Glomerular visceral epithelial cell (primary cell): ENCODE measurements around the gene NPC1L1.

Experiments used
- DNase-seq: peaks from one replicate; pipeline ENCODE4 v3.0.0-alpha.2; 2016; ENCODE audit errors: extremely low spot score

The NPC1L1 gene, protein sequence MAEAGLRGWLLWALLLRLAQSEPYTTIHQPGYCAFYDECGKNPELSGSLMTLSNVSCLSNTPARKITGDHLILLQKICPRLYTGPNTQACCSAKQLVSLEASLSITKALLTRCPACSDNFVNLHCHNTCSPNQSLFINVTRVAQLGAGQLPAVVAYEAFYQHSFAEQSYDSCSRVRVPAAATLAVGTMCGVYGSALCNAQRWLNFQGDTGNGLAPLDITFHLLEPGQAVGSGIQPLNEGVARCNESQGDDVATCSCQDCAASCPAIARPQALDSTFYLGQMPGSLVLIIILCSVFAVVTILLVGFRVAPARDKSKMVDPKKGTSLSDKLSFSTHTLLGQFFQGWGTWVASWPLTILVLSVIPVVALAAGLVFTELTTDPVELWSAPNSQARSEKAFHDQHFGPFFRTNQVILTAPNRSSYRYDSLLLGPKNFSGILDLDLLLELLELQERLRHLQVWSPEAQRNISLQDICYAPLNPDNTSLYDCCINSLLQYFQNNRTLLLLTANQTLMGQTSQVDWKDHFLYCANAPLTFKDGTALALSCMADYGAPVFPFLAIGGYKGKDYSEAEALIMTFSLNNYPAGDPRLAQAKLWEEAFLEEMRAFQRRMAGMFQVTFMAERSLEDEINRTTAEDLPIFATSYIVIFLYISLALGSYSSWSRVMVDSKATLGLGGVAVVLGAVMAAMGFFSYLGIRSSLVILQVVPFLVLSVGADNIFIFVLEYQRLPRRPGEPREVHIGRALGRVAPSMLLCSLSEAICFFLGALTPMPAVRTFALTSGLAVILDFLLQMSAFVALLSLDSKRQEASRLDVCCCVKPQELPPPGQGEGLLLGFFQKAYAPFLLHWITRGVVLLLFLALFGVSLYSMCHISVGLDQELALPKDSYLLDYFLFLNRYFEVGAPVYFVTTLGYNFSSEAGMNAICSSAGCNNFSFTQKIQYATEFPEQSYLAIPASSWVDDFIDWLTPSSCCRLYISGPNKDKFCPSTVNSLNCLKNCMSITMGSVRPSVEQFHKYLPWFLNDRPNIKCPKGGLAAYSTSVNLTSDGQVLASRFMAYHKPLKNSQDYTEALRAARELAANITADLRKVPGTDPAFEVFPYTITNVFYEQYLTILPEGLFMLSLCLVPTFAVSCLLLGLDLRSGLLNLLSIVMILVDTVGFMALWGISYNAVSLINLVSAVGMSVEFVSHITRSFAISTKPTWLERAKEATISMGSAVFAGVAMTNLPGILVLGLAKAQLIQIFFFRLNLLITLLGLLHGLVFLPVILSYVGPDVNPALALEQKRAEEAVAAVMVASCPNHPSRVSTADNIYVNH (N-terminal part only)

DNA sequence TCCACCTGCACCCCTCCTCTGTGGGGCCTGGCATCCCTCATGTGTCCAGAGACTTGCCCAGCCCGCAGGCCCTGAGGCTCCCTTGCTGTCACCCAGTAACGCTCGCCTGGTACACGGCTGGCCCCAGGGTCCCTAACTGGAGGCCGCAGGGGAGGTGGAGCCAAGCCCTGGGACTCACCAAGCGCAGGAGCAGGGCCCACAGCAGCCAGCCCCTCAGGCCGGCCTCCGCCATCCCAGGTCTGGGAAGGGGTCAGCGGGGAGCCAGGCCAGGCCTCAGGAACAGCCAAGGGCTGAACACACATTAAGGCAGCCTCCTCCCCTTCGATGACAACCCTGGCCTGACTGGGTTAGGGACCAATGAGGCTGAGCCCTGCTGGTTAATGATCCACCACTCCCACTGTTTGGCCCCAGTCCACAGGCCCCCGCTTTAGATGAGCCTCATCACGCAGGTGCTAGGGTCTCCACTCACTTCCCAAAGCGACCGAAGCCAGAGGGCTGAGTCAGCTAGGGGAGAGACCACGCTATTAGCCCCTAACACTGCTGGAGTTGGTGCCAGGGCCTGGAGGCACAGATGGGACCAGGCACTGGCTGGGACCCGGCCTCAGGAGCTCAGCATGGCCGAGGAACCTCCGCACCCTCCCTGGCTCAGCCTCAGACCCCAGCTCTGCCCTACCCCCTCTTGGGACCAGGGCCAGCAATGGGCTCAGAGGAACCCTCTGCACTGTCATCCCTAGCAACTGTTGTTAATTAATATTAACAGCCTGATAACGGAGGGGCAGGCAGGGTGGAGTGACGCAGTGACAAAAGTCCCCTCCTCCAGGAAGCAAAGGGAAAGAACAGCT lies at the start of gene NPC1L1:
Gene NPC1L1, minus strand, starts transcription at position 303 of the 842 bp plus-strand sequence. Its CDS starts 71 bp downstream, at position 232.
- no peak for DNase-seq

DNA sequence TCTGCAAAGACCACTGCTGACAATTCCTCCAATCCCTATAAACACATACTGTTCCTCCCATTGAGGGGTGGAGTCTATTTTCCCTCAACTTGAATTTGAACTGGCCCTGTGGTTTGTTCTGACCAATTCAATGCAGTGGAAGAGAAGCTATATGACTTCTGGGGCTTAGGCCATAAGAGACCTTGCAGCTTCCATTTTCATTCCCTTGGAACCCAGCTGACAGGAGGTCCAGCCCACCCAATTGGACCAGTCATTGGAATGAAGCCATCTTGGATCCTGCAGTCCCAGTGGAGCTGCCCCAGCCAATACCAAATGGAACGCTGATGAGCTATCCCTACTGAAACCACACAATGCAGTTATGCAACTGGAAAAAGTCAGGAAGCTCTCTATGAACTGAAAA lies 49.8 kb upstream of the NPC1L1 start:
- no peak for DNase-seq

DNA sequence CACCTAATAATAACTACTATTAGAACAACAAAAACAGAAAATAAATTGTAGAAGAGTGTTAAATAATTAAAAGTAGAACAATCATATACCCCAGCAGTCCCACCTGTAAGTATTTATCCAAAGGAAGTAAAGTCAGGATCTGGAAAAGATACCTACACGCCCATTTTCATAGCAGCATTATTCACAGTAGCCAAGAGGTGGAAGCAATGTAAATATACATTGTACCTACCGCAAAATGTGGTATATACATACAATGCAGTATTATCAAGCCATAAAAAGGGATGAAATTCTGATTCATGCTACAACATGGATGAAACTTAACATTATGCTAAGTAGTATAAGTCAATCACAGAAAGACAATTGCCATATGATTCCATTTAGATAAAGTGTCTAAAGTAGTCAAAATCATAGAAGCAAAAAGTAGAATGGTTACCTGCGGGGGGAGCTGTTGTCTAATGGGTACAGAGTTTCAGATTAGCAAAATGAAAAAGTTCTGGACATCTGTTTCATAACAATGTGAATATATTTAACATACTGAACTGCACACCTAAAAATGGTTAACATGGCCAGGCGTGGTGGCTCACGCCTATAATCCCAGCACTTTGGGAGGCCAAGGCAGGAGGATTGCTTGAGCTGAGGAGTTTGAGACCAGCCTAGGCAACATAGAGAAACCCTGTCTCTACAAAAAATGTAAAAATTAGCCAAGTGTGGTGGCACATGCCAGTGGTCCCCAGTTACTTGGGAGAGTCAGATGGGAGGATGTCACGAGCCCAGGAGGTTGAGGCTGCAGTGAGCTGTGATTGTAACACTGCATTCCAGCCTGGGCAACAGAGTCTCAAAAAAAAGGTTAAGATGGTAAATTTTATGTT lies 46.9 kb upstream of the NPC1L1 start:
- peak; percentile 60 for DNase-seq

DNA sequence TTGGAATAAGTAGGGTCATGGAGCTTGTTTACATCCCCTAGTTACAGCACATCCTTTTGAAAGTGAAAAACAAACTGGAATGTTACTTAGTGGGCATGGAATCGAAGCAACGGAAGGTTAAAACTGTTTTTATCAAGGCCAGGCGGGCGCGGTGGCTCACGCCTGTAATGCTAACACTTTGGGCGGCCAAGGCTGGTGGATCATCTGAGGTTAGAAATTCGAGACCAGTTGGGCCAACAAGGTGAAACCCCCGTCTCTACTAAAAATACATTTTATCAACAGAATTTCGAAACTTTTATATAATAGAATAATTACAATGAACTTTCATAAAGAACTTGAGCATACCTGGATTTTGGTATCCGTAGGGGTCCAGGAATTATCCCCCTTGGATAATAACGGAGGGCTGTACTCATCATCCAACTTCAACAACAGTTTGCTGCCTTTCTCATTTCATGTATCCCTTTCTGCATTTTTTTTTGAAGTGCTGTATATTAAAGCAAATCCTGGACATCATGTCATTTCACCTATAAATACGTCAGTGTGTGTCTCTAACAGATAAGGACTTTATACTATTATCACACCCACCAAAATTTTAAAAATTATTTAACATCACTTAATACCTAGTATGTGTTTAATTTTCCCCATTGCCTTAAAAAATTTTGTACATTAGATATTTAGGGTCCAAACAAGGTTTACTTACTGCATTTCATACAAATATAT lies 42.2 kb upstream of the NPC1L1 start:
- no peak for DNase-seq

DNA sequence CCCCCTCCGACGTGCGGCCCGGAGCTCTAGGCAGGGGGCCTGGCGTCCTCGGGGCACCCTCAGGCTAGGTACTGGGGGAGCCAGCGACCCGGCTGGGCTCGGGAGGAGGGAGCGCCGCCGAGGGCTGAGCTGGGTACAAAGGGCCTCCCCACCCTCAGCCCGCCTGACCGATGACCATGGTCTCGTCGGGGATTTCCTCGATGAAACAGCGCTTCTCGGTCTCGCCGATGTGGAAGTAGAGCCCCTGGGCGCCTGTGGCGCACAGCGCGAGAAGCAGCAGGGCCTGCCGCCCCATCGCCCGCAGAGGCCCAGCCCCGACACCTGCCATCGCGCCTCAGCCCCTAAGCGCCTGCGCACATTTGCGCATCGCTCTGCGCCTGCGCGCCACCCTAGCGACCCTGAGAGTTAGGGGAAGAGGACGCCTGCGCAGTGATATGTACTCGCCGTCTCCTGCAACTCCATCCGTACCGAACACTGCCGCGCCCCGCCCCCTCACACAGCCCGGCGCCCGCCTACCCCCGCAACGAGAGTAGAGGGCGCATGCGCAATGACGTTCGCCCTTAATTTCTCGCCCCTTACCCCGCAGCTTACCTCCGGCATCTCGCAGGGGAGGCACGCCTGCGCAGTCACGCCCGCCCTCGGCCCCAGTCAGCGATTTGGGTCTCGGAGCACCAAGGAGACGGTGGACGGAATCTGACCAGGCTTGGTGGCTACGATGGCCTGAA lies 40.9 kb upstream of the NPC1L1 start, which contains the start of gene TMED4:
Gene TMED4, minus strand, starts transcription at position 353 of the 725 bp plus-strand sequence. Its CDS starts 25 bp downstream, at position 328.
- peak; percentile 99 for DNase-seq

DNA sequence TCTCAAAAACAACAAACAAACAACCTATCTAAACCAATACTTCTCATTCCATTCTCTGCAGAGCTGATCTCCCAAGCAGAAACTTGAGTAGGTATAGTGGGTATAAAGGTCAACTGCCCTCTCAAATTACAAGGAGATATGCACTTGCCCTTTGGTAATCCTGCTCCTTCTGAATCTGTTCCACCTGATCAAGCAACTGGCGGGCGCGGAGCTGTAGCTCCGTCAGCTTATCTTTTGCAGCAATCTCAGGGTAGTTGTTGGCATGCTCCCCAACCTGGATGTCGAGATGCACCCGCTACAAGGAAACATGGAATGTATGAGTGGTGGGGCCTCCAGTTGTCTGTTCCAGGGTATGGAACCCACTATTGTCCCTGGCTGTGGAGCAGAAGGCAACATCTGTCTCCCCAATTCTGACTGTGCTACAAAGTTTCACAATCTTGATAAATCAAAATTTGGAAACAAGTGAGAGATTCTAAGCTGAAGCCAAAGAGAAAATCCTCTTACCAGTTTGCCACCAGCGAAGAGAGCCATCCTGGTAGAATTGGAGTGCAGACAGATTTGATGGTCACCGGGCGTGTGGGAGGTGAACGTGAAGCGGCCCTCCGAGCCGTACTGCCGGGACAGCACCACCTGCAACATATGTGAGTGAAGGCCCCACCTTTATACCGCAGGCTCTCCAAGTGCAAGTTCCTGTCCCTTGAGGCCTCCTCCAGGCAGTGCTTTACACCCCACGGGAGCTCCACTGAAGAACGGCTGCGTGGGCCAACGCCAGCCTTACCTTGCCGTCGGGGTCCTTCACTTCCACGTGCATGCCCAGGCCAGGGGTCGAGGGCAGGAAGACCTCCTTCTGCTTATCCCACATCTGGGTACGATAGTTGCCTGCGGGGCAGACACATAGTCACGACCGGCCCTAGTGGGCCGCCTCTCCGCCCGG lies 40.1 kb upstream of the NPC1L1 start:
- DNase-seq: peak; percentile 30

DNA sequence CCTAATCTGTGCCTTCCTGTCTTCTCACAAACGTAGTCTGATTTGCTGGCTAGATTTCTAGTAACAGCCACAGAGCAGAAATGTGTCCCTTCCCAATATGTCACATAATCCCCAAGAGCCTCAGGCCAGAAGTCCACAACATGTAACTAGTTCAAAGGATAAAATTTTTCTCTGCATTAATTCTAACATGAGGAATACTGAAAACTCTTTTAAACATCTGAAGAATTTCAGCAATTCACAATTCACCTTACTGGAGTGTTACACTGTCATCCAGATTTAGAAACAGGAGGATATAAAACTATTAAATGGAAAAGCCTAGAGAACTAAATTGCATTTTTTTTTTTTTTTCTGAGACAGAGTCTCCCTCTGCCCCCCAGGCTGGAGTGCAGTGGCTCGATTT lies 35.1 kb upstream of the NPC1L1 start:
- no peak for DNase-seq

DNA sequence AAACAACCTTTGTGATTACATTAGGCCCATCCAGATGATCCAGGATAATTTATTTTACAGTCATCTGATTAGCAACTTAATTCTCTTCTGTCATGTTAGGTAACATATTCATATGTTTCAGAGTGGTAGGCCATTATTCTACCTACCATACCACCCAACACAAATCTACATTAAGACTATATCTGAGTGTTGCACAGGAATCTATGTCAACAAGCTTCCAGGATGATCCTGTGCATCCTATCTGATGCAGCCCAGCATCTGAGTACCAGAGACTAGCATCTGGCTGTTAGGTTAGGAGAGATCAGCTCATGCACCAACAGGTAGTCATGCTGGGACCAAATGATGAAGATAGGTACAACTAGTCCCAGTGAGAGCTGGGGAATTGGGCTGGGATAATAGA lies 33.9 kb upstream of the NPC1L1 start:
- no peak for DNase-seq

DNA sequence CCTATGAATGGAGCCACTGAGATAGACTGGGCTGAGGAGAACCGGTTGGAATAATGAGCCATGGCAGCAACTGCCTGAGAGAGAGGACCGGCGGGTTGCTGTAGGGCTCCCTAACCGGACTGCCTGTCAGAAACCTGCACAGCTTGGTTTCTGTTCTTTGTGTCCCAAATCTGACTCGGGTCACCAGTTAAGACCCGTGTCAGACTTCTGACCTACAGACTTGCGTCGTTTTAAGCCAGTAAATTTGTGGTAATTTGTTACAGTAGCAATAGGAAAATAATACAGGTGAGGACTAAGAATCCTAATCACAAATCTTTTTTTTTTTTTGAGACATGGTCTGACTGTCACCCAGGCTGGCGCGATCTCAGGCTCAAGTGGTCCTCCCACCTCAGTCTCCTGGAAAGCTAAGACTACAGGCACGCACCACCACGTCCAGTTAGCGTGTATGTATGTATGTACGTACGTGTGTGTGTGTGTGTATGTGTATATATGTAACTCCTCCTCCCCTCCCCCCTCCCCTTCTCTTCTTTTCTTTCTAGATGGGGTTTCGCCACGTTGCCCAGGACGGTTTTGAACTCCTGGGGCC lies 33.2 kb upstream of the NPC1L1 start:
- DNase-seq: no peak

DNA sequence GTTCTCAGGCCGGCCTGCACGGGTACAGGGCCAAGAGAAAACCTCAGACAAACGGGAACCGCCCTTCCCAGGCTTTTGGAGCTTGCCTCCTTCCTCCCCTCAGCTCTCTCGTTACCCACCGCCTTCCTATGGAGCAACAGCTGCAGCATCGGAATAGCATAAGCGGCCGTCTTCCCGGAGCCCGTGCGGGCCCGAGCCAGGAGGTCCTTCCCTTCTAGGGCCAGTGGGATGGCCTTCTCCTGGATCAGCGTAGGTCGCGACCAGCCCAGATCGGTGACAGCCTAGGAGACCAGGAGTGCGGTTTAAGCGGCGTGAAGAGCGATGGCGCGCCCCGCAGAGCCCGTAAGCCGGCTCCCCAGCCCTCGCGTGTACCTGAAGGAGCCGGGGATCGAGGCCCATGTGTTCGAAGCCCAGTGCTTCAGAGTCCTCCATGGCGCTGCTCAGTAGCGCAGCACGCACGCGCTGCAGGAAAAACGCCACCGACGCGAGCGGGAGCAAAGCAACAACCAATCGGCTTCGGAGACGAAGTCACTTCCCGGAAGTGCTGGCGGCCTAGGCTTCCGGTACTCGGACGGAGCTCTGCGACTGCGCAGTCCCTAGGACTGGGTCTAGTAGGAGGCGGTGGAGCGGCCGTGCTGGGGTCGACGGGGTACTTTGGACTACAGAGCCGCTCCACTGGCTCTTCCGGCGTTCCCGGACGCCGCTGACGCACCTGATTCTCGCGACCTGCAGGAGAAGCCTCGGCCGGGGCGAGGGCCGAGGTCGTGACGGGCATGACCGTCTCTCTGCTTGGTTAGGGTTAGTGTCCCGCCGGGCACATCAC lies 32.5 kb upstream of the NPC1L1 start, which contains the start of gene DDX56:
Gene DDX56, minus strand, starts transcription at position 445 of the 823 bp plus-strand sequence. Its CDS starts 13 bp downstream, at position 432.
- peak; percentile 93 for DNase-seq

DNA sequence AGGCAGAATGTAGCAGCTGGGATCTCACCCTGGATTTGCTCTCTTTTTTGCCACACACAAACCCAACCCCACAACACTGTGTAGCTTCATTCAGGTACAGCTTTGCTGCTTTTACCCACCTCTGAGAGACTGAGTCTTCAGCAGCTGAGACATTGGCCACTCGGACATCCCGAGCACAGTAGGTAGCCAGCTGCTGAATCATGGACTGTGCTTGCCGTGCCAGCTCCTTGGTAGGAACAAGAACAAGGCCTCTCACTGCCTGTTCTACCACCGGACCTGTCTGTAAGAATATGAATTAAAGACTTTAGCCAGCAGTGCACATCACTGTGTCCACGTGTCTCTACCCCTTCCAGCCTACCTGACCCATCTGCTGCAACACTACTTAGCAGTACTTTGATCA lies 31.6 kb upstream of the NPC1L1 start:
- DNase-seq: no peak

DNA sequence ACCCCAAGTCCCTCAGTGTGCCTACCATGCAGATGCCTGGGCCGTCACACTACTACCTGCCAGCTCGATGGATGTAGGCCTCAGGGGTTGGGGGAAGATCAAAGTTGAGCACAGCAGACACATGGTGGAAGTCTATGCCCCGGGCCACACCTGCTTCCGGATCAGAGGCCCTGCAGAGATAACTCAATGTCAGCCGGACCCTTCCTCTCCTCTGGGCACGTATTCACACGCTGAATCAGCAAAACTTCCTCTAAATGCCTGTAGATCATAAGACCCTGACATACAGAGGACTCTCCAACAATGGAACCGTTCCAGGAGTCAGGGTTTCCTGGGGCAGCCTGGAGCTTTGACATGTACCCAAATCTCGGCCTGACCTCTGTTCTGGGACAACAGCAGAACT lies 28.8 kb upstream of the NPC1L1 start:
- DNase-seq: no peak

DNA sequence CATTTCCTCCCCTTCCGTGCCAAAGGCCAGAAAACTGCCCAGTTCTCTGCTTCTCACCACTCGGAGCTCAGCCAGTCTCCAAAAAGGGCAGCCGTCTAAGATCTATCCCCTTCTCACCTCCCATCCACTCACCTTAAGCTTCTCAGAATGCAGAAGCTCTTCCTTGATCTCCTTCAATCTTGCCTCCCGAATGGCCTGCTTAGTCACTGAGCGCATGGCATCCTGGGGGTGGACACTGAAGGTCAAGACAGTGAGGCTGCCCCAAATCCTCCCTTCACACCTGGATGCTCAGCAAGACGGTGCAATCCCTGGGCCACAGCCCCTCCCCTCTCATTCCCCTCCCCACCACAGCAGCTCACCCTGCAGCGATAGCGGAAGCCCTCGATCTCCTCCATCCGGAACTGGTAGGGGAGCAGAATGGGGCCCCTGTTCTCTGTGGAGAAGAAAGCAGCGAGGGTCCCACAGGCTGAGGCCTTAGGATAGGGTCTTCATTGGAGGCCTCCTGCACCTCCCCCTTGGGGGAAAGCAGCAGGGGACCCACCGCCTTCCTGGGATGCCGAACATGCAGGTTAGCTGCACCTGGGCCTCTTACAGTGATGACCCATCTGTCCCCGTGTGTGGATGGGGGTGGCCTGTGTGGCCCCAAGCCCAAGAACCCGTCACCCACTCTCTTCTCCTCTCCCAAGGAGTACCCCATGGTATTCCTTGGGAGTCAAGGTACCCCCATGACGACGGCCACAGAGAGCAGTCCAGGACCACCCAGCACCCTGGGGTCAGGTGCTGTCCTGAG lies 27.8 kb upstream of the NPC1L1 start:
- DNase-seq: no peak

DNA sequence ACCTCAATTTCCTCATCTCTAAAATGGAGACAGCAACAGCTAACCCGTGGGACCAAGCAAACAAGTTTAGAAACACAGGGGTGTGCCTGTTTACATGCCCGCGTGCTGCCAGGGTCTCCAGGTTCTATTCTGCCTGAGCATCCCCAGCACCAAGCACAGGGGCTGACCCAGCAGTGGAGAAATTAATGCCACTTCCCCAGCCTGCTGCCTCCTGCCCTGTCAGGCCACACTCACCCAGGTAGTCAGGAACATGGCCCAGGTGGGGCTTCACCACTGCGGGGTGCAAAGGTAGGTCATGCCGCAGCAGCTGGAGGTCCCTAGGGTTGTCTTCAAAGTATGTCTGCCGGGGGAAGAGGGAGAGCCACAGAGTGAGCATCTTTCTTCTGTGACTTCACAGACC lies 26.8 kb upstream of the NPC1L1 start:
- DNase-seq: no peak

DNA sequence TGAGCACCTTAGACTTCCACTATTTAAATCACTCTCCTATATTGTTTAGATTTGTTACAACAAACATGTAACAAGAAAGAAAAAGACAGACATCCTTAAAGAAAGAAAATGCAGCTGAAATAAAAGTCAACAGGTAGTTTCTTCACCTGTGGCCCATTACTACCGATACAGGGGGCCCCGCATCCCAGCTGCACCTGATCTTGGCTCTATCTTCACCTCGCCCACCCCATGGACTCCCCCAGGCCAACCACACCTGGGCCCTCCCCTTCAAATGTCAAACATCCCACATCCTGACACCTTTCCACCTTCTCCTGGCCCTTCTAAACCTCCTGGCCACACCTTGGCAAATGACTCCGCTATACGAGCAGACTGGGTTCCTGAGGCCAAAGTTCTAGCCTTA lies 25.6 kb upstream of the NPC1L1 start:
- DNase-seq: no peak
